Inflammatory macrophage treated with lipopolysaccharide for 4 hours (primary cell): ENCODE results near the gene APBB1.

Experiments used
- DNase-seq: peaks from one replicate; pipeline ENCODE4 v3.0.0-alpha.2; 2020

The APBB1 gene

DNA sequence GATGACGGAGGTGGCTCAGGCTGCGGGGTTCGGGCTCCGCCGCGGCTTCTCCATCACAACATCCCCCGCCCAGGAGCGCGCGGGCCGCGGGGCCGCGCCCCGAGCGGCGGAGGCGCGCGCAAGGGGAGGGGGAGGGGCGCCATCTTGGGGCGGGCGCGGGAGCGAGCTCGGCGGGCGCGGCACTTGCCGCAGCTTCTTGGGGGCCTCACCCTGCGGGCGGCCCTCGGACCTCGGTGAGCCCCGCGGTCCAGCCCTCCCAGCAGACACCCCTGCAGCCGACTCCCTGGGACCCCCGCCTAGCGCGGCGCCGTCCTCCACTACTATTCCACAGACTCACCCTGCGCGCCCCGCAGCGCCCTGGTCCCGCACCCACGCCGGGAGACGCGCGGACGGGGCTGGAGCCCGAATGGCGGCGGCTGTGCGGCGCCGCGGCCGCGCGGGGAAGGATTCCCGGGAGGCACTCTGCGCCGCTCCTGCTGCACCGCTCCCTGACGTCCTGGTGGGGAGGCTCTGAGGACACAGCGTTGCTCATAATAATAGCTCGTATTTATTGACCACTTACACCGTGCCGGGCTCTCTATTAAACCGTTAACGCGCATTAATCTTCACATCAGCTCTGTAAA, at the start of gene APBB1:
APBB1 (minus strand) TSS at position 86 of the 623 bp plus-strand sequence. CDS start 7,747 bp downstream, outside the sequence.
- DNase-seq: peak; percentile 23

DNA sequence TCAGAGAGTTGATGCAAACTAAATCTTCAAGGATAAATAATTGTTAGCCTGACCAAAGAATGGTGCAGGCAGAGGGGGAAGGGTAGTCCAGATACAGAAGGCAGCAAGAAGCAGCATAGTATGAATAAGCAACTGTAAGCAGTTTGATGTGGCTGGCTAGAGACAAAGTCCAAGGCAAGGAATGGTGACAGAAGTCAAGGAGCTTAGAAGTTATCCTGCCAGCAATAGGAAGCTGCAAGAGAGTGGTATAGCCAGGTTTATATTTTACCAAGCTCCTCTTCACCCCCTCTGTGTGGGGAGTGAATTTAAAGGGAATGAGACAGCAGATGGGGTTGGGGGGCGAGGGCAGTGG, 40.2 kb upstream of the APBB1 start:
- no peak for DNase-seq

DNA sequence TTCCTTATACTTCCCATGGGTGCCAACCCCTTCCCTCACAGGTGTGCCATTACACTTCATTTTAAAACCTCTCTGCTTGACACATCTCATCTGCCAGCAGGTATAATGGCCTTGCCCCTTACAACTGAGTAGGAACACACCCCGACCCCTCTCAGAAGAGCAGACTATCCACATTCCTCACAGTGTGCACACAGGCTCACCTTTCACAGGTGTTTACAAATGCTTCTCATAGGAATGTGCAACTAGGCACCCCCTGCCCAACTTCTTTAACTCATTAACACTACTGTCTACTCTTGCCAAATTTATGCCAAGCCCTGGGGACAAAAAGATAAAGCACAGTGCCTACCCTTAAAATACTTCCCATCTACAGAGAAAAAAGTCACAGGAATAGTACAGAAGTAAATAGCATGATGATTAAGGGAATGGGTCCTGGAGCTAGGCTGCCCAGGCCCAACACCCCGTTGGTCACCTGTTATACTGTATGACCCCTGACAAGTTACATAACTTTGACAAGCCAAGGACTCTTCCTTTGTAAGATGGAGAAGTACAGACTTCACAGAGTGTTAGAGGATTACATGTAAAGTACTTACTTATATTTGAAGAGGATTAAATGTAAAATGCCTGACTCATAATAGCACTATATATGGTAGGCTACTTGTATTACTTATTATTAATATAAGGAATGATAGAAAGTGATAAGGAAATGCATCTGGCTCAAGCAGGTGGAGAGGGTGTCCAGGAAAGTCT, 39.6 kb upstream of the APBB1 start:
- no peak for DNase-seq

DNA sequence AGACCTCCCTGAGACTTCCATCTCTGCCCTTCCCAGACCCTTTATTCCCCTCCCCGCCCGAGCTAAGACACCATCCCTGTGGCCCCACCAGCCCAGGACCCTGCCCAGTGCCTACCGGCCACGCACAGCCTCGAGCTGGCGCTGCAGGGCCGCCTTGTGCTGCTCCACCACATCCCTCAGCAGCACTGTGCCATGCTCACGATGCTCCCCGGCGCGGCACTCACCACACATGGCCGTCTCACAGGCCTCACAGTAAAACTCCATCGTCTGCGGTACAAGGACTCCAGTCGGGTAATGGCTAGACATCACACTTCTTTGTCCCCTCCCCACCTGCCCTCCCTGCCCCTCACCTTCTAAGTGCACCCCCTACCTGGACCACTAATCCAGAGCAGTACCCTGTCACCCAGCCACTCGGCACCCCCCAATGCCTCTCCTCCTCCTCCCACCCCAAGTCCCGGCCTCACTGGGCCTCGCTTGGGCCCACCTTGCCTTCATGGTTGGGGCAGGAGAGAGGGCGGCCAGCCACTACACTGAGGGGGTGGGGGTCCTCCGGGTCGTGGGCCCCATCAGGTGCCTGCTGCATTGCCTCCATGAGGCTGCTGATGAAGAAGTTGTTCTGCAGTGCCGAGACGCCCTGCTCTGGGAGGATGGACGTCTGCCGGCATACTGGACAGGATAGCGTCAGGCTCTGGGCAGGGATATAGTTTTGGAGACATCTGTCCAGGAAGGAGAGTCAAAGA, 38.9 kb upstream of the APBB1 start:
- DNase-seq: no peak

DNA sequence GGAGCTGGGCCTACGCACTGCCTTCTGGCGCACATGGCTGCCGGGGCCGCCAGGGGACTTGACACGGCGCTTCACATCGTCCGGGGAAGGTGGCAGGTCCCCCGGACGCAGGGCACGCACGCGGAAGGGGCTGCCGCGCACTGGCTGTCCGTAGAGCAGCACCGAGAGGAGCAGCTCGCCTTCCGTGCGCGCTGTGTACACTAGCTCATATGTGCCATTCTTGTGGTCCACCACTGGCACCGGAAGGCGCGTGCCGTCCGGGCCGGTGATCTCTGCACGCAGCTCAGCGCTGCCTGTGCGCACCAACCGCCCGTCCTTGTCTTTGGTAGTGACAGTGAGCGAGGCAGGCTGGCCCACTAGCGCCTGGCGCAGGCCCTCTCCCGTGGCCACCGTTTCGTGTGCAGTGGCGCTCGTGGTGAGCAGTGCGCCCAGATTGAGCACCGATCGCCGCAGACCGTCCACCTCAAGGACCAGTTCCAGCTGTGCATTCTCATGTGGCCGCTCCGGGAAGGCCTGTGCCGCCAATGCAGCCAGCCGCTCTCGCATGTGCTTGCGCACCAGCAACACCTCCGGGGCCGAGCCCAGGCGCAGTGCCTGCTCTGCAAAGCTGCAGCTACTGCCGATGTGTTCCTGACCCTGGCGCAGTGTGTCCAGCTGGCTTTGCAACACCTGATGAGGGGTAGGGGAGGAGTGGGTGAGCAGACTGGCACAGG, 37.6 kb upstream of the APBB1 start:
- no peak for DNase-seq

DNA sequence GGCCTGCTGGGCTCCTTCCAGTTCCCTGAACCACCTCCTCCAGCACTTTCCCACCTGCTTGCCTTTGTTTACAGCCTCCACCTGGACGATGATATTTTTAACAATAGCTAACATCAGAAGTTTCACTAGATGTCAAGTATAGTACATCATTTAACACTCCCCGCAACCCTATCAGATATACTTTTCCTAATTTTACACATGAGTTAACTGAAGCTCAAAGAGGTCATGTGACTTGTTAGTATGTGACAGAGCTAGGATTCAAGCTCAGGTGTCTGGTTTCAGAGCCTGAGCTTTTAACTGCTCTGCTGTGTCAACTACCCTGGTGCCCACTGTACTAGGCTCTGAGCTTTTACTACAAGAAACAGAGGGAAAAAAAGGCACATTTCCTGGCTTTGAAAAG, 36.2 kb upstream of the APBB1 start:
- DNase-seq: no peak

DNA sequence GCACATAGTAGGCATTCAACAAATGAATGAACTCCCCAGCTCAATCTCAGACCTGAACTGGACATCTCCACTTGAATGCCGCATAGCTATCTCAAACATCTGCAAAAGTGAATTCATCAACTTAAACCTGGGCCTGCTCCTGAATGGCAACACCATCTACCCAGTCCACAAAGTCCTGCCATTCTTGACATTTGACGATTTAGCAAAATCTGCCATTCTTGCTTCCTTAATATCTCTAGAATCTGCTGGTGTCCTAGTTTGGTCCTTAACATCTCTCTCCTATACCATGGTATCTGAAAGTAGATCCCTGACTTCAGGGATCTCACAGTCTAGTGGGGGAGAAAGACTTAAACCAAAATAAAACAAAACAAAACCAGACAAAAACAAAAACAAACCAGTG, 34.3 kb upstream of the APBB1 start:
- DNase-seq: no peak

DNA sequence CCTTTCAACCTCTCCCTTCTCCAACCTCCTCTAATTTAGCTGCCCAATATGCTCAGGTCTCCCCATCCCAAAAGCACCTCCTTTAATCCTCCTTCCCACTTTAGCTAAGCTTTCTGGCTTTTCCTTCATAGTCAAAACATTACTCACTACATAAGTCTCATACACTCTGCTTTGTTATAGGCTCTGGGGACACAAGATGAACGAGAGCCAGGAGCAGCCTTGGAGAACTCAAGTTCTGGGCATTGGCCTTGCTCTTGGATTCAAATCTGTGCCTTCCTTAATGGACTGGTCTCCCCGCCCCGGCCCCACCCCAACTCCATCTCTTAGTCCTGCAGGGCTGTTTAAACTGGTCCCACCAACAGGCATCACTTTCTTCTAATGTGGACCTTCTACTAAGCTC, 33.3 kb upstream of the APBB1 start:
- no peak for DNase-seq

DNA sequence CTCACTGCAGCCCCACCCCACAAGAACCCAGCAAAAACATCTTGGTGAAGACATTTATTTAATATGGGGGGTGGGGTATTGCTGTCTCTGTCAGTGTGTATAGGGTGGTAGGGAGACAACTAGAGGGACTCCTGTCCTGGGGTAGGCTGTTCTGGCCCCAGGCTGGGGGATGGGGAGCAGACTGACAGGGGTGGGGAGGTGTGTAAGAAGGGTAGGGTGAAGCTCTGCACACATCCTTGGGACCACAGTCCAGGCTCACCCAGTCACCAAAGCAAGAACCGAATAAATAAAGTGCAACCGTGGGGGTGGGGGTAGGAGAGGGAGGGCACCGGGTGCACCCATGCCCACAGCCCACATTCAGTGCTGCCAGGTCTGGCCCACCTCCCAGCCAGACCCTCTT, 29.7 kb upstream of the APBB1 start:
- DNase-seq: no peak

DNA sequence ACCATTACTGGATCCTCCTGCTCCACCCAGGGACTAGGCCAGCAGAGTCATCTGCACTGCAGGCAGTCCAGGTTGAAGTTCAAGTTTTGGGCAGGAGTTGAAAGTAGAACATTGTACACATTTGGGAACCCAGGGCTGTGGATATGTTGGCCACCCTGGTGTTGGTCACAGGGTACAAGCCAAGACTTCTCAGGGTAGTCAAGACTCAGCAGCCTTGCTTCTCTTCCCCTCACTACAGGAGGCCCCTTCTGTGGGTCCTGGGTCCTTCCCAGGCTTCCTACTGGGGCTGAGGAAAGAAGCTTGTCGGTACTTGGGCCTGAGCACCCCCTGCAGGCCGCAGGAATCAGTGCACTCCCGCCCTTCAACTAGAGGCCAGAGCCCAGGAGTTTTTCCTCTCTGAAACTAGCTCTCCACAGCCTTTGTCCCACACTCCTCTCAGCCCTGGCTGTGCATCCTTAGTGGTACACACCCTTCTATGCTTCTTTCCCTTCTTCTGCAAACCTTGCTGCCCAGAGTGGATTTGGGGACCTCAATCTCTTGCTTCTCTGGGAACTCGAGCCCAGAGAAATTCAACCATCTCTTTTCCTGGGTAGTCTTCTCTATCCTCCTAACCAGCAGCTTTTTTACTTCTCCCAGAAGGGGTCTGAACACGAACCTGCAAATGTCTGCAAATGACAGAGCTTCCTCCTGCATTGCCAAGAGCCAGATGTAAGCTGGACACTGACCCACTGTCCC, 24.5 kb upstream of the APBB1 start:
- DNase-seq: peak; percentile 53

DNA sequence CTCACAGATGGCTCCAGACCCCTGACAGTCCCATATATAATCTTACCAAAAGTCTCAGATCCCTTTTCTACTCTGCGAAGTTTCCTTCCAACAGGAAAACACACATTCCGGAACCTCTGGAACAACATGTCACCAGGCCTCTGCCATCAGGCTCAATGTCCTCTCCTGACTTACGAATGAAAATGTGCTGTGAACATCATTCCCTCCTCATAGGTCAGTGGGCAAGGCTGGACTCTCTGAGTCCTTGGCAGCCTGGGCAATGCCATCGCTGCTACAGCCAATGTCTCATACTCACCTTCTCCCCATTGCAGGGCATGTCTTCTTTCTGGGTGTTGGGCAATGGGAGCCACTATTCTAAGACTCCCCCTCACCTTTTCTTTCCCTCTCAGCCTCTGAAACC, 23.5 kb upstream of the APBB1 start:
- DNase-seq: no peak

DNA sequence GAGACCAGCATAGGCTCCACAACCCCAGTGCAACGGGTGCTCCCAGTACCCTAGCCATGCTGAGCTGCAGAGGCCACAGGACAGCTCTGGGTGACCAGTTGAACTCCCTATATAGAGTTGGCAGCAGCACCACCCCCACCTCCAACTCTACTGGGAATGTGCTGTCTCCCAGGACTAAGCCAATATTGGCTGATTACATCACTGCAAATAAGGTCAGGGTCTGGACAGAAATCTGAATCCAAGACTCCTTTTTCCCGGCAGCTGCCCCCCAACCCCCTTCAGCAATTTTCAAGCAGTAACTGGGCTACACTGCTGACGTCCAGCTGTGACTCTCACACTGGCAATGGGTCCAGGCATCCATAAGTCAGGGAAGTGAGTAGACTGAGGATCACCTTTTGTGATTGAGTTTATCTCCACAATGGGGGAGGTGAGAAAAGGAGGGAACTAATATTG, 22.0 kb upstream of the APBB1 start, which contains the start of gene HPX:
HPX (minus strand) TSS at position 82 of the 453 bp plus-strand sequence; CDS start at position 58, 24 bp downstream.
- DNase-seq: no peak

DNA sequence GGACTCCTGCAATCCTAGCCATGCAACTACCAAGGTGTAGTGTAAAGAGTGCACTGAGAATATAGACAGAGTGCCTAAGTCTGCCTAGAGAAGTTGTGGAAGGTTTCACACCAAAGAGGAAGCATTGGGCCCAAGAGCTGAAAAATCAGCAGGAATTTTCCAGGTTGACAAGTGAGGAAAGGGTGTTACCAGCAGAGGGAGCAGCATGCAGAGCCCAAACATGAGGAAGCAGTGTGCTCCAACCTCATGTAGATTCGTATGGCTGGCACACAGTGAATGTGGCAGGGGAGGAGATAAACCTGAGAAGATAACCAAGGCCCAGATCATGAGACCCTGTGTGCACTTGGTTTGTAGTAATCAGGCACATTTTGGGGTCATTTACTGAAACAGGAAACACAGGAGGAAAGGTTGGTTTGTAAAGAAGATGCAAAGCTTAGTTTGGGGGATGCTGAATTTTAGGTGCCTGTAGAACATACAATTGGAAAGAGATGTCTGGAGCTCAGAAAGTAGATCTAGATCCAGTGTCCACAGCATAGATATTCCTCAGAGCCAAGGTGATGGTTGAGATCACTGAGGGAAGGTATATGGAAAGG, 20.2 kb upstream of the APBB1 start:
- peak; percentile 75 for DNase-seq

DNA sequence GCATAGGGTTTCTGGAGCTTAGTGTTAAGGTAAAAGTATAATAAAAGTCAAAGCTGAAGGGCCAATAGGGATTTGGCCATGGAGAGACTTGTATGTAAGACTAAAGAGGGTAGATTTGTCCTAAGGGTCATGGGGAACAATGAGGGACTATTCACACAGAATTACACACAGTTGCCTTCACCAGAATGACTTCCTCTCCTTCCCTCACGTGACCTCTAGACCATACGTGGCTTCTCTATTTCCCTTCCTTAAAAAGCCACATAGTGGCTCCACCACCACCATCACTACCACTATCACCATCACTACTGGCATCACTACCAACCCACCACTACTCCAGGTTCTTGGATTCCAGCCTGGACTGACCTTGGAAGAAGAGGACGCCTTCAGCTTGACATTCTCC, 19.1 kb upstream of the APBB1 start:
- DNase-seq: peak; percentile 79

DNA sequence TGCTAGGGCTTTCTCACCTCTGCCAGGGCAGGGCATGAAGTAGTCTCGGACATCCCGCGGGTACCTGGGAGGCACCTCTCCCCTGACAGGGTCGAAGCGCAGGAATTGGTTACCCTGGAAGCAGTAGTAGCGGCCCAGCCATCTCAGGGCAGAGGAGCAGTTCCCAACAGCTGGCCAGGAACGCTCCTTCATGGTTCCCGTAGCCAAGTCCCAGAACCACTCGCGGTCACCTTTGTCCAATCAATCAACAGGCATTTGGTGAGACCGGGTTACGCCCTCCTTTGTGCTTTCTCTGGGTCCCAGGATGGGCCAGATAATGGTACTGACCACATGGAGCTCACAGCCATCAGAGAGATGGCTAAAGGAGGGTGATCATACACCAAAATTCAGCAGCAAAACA, 18.5 kb upstream of the APBB1 start:
- no peak for DNase-seq

DNA sequence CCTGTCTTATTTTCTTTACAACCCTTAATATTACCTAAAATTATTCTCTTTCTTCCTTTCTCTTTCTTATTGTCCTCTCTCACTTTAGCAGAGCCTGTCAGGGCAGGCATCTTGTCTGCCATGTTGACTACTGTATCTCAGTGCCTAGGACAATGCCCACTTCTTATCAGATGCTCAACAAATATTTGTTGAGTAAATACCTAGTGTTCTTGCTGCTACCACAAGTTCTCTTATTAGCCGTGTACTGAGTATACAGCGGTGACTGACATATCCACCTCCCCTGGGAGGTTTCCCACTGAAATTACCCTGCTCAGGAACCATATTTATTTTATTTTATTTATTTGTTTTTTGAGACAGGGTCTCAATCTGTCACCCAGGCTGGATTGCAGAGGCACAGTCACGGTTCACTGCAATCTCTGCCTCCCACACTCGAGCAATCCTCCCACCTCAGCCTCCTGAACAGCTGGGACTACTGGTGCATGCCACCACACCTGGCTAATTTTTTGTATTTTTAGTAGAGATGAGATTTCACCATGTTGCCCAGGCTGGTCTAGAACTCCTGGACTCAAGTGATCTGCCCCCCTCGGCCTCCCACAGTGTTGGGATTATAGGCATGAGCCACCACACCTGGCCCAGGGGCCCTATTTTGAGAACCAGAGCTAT, 15.2 kb upstream of the APBB1 start:
- DNase-seq: no peak

DNA sequence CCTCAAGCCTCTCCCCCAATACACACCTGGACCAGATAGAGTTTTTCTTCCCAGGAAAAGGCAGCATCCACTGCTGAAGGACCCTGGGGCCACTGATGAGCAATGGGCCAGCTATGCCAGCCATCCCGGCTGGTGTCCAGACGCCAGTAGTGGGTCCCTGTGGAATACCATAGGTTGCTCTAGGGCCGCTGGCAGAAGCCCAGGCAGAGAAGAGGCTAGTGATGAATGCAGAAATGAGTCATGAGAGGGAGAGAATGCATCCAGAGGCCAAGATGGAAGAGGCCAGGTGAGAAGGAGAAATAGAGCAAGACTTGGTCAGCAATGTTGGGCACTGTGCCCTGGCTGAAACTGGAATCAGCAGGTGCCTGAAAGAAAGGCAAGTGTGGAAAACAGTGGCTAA, 13.0 kb upstream of the APBB1 start:
- DNase-seq: no peak

DNA sequence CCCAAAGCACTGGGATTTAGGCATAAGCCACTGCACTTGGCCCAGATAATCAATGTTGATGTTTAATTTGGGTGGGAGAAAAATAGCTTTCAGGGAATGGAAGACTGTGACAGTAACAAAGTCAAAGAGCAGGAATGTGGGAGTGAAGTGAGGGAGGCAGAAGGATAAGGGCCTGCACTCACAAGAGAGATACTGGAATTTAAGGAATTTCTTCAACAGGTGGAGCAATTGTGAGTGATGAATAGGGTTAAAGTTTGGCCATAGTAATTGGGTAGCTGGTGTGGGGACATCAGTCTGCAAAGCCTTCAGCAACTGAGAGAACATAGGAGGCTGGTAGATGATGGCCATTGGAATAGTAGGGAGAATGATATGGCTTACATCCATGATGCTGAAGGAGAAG, 8.6 kb upstream of the APBB1 start:
- no peak for DNase-seq

DNA sequence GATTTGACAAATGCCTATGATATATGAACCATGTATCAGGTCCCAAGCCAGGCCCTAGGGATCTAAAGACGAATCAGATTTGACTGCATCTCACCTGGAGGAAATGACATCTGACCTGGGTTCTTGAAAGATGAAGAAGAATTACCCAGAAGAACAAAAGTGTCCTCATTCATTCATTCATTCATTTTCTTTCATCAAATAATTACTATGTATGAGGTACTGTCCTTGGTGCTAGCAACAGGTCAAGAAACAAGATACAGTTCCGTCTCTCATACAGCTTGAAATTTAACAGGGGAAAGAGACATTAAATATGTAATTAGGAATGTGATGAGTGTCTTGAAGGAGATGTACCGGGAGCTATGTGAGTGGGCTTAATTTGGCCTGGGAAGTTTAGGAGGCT, 1.8 kb upstream of the APBB1 start:
- DNase-seq: no peak

DNA sequence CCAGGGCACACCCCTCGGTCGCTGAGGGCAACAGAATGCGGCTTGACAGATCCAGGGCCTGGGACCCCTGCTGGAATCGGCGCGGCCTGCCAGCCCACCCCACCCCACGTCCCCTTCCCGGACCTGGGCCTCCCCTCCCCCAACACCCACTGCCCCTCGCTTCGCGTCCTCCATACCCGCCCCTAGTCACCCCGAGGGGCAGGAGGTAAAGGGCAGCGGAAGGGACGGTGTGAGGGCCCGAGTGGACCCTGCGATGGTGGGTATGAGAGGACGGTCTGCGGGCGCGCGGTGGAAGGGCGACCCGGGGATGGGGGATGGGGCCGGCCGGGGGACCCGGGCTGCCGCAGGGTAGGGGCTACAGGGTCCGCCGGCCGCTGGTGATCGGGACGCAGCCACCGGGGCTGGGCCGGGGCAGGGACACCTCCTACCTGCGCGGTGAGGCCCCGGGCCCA, 311 bp downstream of the APBB1 start:
- no peak for DNase-seq

DNA sequence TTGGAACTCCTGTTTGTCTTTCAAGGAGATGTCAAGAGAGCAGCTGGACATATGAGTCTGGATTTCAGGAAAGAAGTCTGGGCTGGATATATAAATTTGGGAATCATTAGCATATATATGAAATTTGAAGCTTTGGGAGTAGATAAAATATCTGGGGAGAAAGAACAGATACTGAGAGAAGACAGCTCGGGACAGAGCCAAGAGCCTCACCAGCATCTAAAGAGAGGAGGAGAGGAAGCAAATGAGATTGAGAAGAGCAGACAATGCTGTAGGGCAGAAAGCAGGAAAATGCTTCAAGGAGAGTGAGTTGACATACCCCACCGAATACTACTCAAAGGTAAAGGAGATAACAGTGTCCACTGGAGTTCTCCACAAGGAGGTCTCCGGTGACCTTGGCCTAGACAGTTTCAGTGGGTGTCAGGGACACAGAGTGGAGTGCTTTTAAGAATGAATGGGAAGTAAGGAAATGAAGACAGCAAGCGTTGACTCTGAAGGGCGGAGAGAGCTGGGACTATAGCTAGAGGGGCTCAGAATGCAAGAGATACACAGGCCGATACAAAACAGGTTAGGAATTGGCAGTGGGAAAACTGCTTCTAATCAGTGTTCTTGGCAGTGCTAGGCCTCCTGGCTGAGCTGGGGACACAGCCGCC, 862 bp downstream of the APBB1 start:
- no peak for DNase-seq
